ENCODE measurements around the gene HIRA. TPM values are rescaled to one million over a fixed set of nuclear protein-coding genes. Genes with fewer than 3 reads are reported as not detected.

The HIRA gene
- polyA plus RNA-seq, 3 donors, result 1.8 to 20.7 (median 2.6) TPM

- peaks cover 83 to 94% of the 10 kb centered on the region in 2 donors for H3K36me3 Mint-ChIP-seq
- intact Hi-C loops (cut with micrococcal nuclease), result no loop called here
- peaks cover 0 to 2% (median 0%) of the 10 kb centered on the region in 3 donors for H3K27me3 Mint-ChIP-seq (ENCODE audit: low read depth in 3 of 3)
- Histone ChIP-seq H3K9me3 (replicated peaks in 1 of 2; ENCODE audit: control insufficient read depth in 1 of 2, insufficient read depth in 1 of 2, low read length in 2 of 2) (no peaks in the 10 kb centered on the region), H2AFZ (ENCODE audit: insufficient read depth, low read depth, low read length, poor library complexity, severe bottlenecking) (no peak overlapping the region), H3K79me2 (ENCODE audit: insufficient read depth, low read length) (no peaks in the 10 kb centered on the region), H4K20me1 (ENCODE audit: insufficient read depth, low read length) (no peaks in the 10 kb centered on the region), H3K36me3 (replicated peaks in 1 of 2; ENCODE audit: control insufficient read depth in 1 of 2, insufficient read depth in 2 of 2, low read length in 2 of 2) (peaks cover 93 to 99% of the 10 kb centered on the region in 2 donors), H3K27me3 (ENCODE audit: control insufficient read depth in 2 of 2, insufficient read depth in 2 of 2, low read length in 2 of 2) (no peaks in the 10 kb centered on the region), H3K4me3 (replicated peaks in 1 of 3; ENCODE audit: low read depth in 2 of 3, low read length in 3 of 3) (no peak overlapping the region), H3K27ac (ENCODE audit: low read depth in 1 of 2, low read length in 2 of 2) (no peak overlapping the region), H3K4me1 (ENCODE audit: control insufficient read depth in 1 of 2, insufficient read depth in 2 of 2, low read length in 2 of 2) (no peaks in the 10 kb centered on the region), H3K4me2 (replicated peaks; ENCODE audit: extremely low read depth, low read length, poor library complexity, severe bottlenecking) (no peak overlapping the region), H3K9ac (ENCODE audit: insufficient read depth, low read length, poor library complexity, severe bottlenecking) (no peak overlapping the region)
- no peak for DNase-seq
- 100% methylated on average over 5 of the region's 5 CpGs for WGBS (ENCODE audit: insufficient coverage)
- H3K27ac Mint-ChIP-seq, result no peak overlapping the region
- TF ChIP-seq, protein P1, sequence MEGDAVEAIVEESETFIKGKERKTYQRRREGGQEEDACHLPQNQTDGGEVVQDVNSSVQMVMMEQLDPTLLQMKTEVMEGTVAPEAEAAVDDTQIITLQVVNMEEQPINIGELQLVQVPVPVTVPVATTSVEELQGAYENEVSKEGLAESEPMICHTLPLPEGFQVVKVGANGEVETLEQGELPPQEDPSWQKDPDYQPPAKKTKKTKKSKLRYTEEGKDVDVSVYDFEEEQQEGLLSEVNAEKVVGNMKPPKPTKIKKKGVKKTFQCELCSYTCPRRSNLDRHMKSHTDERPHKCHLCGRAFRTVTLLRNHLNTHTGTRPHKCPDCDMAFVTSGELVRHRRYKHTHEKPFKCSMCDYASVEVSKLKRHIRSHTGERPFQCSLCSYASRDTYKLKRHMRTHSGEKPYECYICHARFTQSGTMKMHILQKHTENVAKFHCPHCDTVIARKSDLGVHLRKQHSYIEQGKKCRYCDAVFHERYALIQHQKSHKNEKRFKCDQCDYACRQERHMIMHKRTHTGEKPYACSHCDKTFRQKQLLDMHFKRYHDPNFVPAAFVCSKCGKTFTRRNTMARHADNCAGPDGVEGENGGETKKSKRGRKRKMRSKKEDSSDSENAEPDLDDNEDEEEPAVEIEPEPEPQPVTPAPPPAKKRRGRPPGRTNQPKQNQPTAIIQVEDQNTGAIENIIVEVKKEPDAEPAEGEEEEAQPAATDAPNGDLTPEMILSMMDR (IDR thresholded peaks at IDR 0.05), result no peak
- H3K4me3 Mint-ChIP-seq, result no peak overlapping the region
- no peaks in the 10 kb centered on the region for H3K4me1 Mint-ChIP-seq
- no peaks in the 10 kb centered on the region for H3K9me3 Mint-ChIP-seq
These were observed 37.8 kb downstream of the HIRA start for GRCh38 chr22:19393704-19394103.

DNA sequence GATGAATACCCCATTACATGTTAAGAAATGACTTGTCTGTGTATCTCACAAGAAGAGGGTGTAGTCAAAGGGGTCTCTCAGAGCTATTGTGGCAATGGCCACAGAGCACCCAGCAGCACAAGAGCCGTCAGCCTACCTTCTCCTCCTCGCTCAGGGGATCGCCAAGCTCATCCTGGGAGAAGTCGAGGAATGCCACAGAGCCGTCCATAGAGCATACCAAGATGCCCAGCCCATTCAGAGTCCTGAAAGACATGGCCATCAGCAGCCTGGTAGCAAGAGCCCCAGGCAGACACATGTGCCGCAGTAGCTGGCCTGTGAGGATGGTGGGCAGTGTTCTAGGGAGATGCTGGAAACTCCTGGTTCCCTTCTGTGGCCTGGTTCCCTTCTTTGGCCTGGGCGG is 44.0 kb downstream of the HIRA start:
- Histone ChIP-seq H3K36me3 (replicated peaks in 1 of 2; ENCODE audit: control insufficient read depth in 1 of 2, insufficient read depth in 2 of 2, low read length in 2 of 2) (peaks cover 94 to 99% of the 10 kb centered on the region in 2 donors), H3K9me3 (replicated peaks in 1 of 2; ENCODE audit: control insufficient read depth in 1 of 2, insufficient read depth in 1 of 2, low read length in 2 of 2) (no peaks in the 10 kb centered on the region), H3K4me2 (replicated peaks; ENCODE audit: extremely low read depth, low read length, poor library complexity, severe bottlenecking) (no peak overlapping the region), H3K4me1 (ENCODE audit: control insufficient read depth in 1 of 2, insufficient read depth in 2 of 2, low read length in 2 of 2) (no peaks in the 10 kb centered on the region), H3K27ac (ENCODE audit: low read depth in 1 of 2, low read length in 2 of 2) (no peak overlapping the region), H3K27me3 (ENCODE audit: control insufficient read depth in 2 of 2, insufficient read depth in 2 of 2, low read length in 2 of 2) (no peaks in the 10 kb centered on the region), H3K79me2 (ENCODE audit: insufficient read depth, low read length) (no peaks in the 10 kb centered on the region), H4K20me1 (ENCODE audit: insufficient read depth, low read length) (peaks cover 3% of the 10 kb centered on the region), H3K9ac (ENCODE audit: insufficient read depth, low read length, poor library complexity, severe bottlenecking) (no peak overlapping the region), H3K4me3 (replicated peaks in 1 of 3; ENCODE audit: low read depth in 2 of 3, low read length in 3 of 3) (no peak overlapping the region), H2AFZ (ENCODE audit: insufficient read depth, low read depth, low read length, poor library complexity, severe bottlenecking) (no peak overlapping the region)
- Mint-ChIP-seq H3K4me3 (no peak overlapping the region), H3K36me3 (peaks cover 82 to 95% of the 10 kb centered on the region in 2 donors), H3K27me3 (ENCODE audit: low read depth in 3 of 3) (no peaks in the 10 kb centered on the region), H3K9me3 (no peaks in the 10 kb centered on the region), H3K27ac (no peak overlapping the region), H3K4me1 (no peaks in the 10 kb centered on the region)
- intact Hi-C loops (cut with micrococcal nuclease), result no loop called here
- DNase-seq, result no peak
- TF ChIP-seq, protein P1 (IDR thresholded peaks at IDR 0.05), result no peak
- WGBS (ENCODE audit: insufficient coverage), result 98% methylated on average over 6 of the region's 7 CpGs
